SIG-M5 treated with dmso at 0.1 percent for 504 hours (cell line): ENCODE data around the gene PLA2R1.
A peak's percentile ranks its signal among the peaks of the same experiment; 100 is the strongest.
"Not testable (repeated sequence)": the region's sequence is repeated elsewhere in the genome, so short reads cannot be mapped to it uniquely, and the experiment has no call there.

Experiments
- DNase-seq: peaks from one replicate; lab custom pipeline; 2025; ENCODE audit not compliant: unreplicated experiment; lab: John Stamatoyannopoulos, UW

PLA2R1 gene

DNA sequence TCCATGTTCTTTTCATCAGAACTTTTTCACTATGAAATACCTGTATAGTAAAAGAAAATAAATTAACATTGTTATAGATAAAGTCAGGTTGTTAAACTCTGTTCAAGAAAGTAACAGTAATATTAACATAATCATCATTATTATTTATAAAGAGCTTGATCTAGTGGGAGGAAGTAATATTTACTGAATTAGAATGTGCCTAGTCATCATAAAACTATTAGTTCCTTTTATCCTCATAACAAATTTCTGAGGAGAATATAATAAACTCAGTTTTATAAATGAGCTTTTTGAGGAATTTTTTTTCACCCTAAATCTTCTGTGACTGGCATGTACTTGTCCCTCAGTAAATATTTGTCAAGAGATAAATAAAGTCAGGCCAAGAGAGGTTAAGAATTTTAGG lies 78.4 kb downstream of the PLA2R1 start:
- no peak for DNase-seq

DNA sequence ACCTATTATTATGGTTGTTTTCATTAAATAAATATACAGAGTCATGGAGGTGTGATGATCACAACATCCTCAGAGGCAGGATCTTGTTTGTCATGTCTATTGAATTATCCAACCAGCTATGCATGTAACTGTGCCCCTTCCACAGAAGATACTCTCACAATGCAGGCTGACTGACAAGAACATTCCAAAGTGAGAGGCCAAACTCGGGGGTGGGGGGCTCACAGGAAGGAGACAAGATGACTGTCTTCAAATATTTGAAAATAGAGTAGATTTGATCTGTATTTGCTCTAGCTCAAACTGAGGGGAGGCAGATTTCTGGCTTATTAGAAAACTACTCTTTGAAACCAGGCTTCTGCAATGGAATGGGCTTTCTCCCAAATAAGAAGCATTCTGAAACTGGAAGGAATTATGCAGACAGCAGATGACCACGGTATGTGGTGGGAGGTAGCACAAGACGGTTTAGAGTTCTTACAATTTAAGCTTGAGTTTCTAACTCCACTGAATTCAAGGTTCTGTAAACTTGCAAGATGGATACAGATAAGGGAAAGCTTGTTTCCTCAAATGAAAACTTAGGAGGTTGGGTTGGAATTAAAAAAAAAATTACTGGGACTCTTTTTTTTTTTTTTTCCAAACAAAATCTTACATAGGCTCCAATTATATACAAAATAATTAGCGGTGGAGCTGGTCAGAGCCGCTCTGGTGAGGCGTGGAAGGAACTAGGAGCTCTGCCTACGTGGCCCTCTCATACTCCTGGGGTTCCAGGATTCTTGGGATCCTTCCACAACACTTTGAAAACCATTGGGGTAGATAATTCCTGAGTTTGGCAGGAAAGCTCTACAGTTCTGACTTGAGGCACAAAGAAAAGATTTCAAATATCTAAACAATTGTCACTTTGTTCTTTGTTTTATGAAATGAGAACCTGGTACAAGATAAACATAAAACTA lies 79.3 kb downstream of the PLA2R1 start:
- DNase-seq, result no peak

- DNase-seq, result no peak
Measured at GRCh38 chr2:159982270-159982669, 80.1 kb downstream of the PLA2R1 start.

DNA sequence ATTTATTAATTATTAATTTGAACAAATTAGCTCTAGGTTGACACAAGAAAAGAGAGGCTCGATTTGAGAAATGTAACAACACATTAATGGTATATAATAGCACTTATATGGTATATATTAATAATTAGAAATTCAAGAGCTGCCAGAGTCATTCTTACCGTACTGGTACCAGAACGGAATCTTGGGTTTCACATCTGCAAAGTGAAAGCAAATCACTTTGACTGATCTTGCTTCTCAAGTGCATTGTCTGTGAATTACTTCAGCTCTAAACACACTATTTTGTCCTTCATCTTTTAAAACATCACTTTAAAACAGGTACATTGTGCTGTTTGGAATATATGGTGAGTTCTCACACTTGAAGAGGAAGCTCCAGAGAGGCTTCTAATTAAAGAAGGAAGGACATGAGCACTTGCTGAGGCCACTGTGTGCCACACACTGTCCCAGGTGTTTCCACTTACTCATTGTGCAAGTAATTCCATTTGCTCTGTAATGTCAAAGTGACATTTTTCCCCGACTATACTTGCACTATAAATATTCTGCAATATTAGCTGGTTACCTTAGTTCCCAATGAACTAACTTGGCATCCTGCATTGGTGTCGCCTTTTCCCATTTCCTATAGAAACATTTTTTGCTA lies 85.8 kb downstream of the PLA2R1 start:
- no peak for DNase-seq

- DNase-seq, result peak; percentile 2
Measured at GRCh38 chr2:159973325-159973724, 89.1 kb downstream of the PLA2R1 start.

DNA sequence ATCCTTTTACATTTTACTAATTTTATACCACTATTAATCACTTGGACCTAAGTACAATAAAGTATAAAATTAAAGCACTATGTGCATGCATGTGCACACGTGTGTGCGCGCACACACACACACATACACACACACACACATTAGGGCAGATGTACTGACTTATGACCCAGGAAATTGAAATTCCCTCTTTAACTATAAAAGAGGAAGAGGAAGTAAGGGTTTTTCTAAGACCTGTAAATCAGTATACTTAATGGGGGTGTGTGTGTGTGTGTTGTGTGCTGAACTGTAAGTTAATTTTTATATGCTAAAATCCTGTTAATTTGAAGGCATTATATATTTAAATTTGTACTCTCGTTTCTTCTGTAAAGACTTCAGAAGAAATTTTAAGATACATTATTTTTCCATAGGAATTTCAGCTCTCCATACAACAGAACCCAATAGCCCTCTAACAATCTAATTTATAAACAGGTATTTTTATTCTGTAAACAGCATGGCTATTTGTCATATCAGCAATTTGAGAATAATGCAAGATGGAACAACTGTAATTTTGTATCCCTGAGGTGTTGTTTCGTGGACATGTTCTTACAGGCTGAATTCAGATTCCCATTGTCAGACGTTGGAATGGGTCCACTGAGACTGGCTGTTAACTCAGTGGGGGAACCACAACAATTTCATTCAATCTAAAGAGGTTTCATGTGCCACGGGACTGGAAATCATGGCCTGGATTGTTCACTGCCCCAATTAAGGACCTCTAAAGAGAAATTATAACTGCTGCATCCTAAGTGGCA lies 90.9 kb downstream of the PLA2R1 start:
- peak; percentile 13 for DNase-seq

- DNase-seq, result not testable (repeated sequence)
Measured at GRCh38 chr2:159970548-159970947, 91.9 kb downstream of the PLA2R1 start.

- peak; percentile 51 for DNase-seq
Measured at GRCh38 chr2:159968279-159968900, 94.0 kb downstream of the PLA2R1 start.

DNA sequence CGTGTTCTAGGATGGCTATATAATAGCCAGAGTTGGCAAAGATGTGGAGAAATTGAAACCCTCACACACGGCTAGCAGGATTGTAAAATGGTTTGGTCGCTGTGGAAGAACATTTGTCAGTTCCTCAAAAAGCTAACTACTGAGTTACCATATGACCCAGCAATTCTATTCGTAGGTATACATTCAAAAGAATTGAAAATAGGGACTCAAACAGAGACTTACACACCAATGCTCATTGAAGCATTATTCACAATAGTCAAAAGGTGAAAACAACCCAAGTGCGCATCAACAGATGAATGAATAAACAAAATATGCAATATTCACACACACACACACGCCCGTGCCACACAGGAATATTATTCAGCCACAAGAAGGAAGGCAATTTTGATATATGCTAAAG lies 98.7 kb downstream of the PLA2R1 start:
- peak; percentile 10 for DNase-seq

DNA sequence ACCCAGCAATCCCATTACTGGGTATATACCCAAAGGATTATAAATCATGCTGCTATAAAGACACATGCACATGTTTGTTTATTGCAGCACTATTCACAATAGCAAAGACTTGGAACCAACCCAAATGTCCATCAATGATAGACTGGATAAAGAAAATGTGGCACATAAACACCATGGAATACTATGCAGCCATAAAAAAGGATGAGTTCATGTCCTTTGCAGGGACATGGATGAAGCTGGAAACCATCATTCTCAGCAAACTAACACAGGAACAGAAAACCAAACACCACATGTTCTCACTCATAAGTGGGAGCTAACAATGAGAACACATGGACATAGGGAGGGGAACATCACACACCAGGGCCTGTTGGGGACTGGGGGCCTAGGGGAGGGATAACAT lies 99.9 kb downstream of the PLA2R1 start:
- DNase-seq, result not testable (repeated sequence)

GRCh38 chr2:159961451-159961850 lies 101.0 kb downstream of the PLA2R1 start:
- DNase-seq, result no peak

DNA sequence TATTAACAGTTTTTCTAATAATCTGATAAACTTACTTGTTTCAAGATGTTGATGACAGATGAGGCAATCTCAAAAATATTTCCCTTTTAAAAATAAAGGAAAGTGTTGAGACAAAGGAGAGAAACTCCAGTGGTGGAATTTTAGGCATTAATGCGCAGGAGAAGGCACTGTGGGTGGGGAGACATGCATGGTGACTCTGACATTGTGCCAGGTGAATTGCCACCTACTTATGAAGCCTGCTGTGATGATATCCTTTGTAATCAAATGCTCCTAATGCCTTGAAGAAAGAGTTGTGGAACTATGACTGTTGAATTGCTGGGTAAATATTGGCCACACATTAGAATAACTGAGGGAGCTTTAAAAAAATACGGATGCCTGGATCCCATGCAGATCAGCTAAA lies 101.4 kb downstream of the PLA2R1 start:
- no peak for DNase-seq

- peak; percentile 33 for DNase-seq
Measured at GRCh38 chr2:159960414-159960813, 102.0 kb downstream of the PLA2R1 start.

- no peak for DNase-seq
Measured at GRCh38 chr2:159959136-159959535, 103.3 kb downstream of the PLA2R1 start.

DNA sequence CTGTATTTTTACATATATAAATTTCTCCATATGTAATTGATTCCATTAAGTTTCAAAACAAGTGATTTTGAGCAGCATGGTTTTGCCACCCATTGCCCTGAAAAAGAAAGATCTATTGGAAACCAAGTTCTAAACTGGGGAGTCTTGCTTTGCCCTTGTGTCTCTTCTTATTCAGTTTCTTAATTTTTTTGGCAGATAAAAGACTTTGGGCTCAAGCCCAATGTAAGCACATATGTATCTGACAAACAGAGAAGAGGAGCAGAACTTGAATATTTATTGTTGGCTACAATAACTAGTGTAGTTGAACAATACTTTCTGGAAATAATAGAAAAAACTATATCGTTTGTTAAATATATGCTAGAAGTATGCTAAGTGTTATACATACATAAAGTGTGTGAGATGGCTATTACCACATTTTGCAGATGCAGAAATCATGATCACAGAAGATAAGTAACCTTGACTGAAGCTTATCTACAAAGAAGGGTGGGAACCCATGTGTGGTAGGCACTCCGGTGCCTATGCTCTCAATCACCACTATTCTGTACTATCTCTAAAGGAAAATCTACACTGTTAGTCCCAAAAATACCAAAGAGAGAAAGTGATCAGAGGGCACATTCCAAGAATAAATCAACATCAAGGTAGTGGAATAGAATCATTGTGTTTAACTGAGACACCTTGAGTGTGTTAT lies 109.1 kb downstream of the PLA2R1 start:
- DNase-seq, result no peak

GRCh38 chr2:159946326-159946999 lies 116.0 kb downstream of the PLA2R1 start:
- no peak for DNase-seq

DNA sequence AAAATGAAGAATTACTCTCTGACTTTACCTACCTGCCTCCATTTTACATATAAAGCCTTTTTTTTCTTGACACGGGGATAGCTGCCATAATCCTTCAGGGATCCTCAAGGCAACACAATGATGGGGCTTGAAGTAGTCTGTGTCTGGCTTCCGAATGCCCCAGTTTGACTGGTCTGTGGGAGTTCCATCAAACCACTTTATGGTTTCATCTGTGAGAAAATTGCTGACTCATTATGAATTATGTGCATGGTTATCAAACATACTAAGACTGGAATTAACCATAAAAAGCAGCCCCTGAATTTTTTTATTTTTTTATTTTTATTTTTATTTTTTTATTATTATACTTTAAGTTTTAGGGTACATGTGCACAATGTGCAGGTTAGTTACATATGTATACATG lies 117.5 kb downstream of the PLA2R1 start:
- no peak for DNase-seq

GRCh38 chr2:159942146-159942545 lies 120.3 kb downstream of the PLA2R1 start:
- DNase-seq, result no peak

DNA sequence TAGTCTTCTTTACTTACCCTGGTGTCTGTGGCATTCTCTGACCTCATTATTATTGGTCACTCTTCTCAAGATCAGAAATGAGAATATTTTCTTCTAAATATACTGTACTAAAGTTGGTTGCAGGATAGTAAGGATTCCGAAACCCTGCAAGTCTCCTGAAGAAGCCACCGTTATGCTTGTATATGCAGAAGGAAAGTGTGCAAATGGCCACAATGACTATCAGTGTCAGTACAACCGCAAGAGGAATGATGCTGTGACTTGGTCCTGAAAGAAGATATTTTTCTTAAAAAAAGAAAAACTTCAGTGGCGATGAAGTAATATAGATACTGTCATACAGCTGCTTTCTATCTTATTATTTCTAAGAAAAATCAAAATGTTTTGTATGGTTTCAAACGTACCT lies 120.7 kb downstream of the PLA2R1 start:
- no peak for DNase-seq

DNA sequence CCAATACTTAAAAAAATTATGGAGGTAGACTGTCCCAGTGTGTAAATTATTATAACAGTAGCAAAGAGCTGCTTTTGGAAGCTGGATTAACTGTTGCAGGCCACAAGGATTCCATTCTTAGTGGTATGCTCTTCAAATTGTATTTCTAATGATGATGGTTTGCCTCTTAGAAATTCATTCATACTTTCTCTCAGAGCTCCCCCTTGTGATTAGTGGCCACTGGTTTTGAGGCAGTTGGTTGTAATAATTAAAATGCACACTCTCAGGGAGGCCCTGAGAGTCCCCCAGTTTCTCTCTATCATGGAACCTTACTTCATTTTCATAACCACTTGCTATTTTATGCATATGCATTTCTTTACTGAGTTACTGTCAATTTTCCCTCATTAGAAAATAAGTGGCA lies 122.5 kb downstream of the PLA2R1 start:
- peak; percentile 65 for DNase-seq
